Esophagus muscularis mucosa (tissue), 3 donors: ENCODE measurements around the gene PAXX.

Source experiments
- POLR2A ChIP-seq: fragments of 450-650 bp; IDR thresholded peaks from one replicate; pipeline ENCODE4 v1.6.1; 2017; ENCODE audit warnings: antibody characterized with exemption, moderate library complexity, mild to moderate bottlenecking, low read depth
- POLR2AphosphoS5 ChIP-seq, 2 donors: sonication (generic); formaldehyde crosslinking; IDR thresholded peaks; one replicate each; pipeline ENCODE4 v1.6.1; 2017; ENCODE audit warnings: antibody characterized with exemption in 2 of 2
- TF ChIP-seq, protein P1 (sequence below), 3 experiments: fragments of 200-600 bp in 2 of 3; fragments of 450-650 bp in 1 of 3; sonication (generic) in 2 of 3; IDR thresholded peaks; one replicate each; pipeline ENCODE4 v1.5.1; 2017 to 2019; ENCODE audit warnings: antibody characterized with exemption in 3 of 3, mild to moderate bottlenecking in 2 of 3, moderate library complexity in 1 of 3

DNA sequence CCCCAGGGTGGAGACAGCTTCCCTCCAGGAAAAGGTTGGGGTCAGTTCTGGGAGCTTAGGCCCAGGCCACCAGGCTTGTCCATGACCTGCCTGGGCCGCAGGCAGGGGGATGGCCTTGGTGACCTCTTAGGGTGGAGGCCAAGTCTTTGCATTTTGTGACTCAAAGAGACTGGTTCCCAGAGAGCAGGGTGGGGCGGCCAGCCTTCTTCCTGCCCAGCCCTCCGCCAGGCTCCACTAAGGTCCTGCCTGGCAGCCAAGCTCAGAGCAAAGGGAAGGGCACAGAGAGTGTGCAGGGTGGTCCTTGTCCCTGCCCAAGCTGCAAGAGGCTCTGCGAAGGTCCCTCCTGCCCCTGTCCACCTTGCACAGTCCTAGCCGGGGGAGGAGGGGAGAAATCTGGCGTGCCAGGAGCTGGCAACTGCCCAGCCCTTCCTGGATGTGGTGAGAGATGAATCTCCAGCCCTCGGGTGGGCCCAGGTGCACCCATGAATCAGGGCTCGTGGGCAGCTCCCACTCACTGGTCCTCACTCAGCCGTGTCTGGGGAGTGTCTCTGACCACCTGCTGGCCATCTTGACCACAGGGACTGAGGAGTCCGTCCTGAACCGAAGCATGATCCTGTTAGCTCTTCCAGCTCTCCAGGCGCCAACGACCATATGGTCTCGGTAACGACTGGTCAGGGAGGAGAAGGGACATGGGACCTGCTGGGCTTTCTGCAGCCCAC is 17.2 kb upstream of the PAXX start:
- TF ChIP-seq, protein P1, sequence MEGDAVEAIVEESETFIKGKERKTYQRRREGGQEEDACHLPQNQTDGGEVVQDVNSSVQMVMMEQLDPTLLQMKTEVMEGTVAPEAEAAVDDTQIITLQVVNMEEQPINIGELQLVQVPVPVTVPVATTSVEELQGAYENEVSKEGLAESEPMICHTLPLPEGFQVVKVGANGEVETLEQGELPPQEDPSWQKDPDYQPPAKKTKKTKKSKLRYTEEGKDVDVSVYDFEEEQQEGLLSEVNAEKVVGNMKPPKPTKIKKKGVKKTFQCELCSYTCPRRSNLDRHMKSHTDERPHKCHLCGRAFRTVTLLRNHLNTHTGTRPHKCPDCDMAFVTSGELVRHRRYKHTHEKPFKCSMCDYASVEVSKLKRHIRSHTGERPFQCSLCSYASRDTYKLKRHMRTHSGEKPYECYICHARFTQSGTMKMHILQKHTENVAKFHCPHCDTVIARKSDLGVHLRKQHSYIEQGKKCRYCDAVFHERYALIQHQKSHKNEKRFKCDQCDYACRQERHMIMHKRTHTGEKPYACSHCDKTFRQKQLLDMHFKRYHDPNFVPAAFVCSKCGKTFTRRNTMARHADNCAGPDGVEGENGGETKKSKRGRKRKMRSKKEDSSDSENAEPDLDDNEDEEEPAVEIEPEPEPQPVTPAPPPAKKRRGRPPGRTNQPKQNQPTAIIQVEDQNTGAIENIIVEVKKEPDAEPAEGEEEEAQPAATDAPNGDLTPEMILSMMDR (IDR thresholded peaks at IDR 0.05): no peak
- TF ChIP-seq POLR2AphosphoS5 (IDR thresholded peaks at IDR 0.05) (no peak), POLR2A (no peak)
